ENCODE data around the gene PRKACB.

PRKACB gene

DNA sequence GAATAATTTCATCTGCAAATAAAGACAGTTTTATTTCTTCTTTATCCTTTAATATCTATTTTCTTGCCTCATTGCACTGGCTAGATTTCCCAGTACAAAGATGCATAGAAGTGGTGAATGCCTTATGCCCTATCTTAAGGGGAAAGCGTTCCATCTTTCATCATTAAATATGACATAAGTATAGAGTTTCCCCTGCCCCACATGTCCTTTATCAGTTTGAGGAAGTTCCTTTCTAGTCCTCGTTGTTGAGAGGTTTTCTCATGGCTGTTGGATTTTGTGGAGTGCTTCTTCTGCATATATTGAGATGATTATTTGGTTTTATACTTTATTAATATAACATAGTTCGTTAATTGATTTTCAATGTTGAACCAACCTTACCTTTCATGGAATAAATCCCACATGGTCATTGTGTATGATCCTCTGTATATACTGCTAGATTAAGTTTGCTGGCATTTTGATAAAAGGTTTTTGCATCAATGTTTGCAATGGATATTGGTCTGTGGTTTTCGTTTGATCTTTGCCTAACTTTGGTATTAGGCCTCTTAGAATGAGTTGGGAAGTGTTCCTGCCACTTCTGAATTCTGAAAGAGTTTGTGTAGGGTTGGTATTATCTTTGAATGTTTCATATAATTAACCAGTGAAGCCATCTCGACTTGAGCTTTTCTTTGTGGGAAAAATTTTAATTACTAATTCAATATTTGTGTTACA lies 15.6 kb downstream of the PRKACB start:
- DNase-seq = no peak

DNA sequence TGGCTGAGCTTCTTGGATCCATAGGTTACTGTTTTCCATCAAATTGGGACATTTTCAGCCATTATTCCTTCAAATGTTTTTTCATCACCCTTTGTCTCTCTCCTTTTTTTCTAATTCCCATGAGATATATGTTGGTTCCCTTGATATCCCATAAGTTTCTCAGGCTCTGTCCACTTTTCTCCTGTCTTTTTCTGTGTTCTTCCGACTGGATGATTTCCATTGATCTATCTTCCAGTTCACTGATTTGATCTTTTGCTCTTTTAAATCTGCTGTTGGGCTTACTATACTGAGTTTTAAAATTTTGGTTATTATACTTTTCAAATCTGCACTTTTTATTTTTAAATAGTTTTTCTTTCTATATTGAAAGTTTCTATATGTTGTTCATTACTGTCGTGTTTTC lies 18.2 kb downstream of the PRKACB start:
- no peak for DNase-seq

GRCh38 chr1:84163123-84163931 lies 19.3 kb downstream of the PRKACB start:
- DNase-seq = no peak

DNA sequence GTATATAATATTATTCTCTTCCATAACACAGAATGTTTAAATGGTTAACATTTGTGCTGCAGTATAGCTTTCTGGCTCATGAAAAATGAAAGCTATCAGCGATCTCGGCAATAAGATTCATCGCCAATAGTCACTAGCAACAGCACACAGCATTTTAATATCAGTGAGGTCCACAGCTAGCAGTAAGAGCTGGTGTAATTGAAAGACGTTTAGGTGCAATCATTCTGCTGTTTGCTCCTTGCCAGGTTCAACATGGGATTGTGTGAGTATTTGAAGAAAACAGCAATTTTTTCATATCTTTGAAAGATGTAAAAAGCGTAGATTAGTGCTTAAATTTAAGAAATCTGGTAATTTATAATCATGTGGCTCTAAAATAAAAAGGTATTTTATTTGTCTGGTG lies 20.1 kb downstream of the PRKACB start:
- no peak for DNase-seq

- DNase-seq = no peak
Measured at GRCh38 chr1:84164567-84165021, 20.5 kb downstream of the PRKACB start.

GRCh38 chr1:84165601-84166000 lies 21.5 kb downstream of the PRKACB start:
- DNase-seq = no peak

- DNase-seq = no peak
Measured at GRCh38 chr1:84166797-84167196, 22.7 kb downstream of the PRKACB start.

DNA sequence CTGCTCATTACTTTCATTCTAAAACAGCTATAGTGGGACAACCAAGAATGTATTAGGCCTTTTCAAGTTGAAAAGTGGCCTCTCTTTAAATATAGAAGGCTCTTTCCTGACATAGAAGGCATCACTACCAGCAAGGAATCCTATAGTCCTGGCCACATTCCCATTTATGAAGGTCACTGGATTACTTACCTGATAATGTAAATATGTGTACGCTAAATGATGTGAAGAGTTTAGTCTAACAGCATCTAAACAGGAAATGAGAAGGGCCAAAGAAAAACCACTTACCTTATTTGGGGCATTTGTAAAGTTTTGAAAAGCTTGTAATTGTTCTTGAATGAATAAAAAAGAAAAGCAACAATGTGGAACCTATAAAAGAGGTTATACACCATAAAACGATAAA lies 24.7 kb downstream of the PRKACB start:
- DNase-seq = no peak

- DNase-seq = no peak
Measured at GRCh38 chr1:84170171-84170570, 26.1 kb downstream of the PRKACB start.

DNA sequence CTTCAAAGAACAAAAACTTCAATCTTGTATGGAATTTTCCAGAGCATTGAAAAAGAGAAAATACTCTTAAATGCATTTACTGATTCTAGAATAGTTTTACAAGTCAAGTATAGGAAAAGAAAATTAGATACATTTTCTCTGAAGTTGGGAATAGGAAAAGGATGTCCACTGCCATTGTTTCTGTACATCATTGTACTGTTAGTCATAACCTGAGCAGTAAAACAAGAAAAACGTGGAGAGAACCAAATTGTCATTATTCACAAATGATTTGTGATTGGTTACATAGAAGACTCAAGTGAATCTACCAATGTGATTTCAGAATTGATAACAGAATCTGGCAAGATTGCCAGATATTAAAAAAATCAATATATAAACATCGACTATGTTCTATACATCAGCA lies 27.4 kb downstream of the PRKACB start:
- no peak for DNase-seq

- no peak for DNase-seq
Measured at GRCh38 chr1:84174051-84174556, 30.0 kb downstream of the PRKACB start.

DNA sequence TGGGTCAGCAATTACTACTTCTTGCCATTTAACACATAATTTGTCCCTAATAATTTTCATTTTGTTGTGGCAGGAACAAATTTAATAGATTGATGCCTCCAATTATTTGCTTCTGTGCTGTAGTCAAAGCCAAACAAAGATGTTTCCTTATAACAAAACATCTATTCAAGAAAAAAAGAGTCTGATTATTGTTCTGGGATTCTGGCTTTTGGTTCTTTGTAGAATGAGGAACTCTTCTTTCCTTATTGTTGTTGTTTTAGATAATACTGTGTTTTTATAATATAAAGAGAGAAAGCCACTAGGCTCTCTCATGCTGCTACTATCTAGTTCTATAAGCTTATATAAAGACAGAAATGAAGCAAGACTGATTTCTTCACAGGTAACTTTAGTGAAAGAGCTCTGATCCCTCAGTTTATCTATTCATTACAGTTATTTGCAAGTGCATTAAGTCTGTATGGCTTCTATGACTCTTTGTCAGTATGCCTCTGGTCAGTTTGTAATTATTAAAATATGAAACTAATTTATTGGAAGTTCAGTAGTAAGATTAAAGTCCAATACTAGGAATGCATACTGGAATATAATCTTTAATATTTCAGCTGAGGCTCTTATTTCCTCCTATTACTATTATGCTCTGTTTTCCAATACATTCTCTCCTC lies 37.4 kb downstream of the PRKACB start:
- DNase-seq = no peak

DNA sequence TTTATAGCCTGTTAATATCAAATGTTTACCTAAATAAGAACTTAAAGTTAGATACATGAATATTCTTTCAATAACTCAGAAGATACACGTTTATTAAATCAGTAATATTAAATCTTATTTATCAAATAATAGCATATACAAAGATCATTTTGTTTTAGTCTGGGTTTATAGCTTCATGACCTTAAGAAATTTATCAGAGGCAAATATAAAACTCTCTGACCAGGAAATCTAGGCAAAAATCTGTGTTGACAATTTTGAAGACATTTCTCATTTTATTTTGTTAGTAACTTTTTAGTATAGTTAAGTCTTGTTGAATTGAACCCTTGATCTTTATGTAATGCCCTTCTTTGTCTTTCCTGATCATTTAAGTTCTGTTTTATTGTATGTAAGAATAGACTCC lies 46.4 kb downstream of the PRKACB start:
- DNase-seq = no peak

GRCh38 chr1:84192681-84193080 lies 48.6 kb downstream of the PRKACB start:
- DNase-seq = no peak

GRCh38 chr1:84198832-84199231 lies 54.8 kb downstream of the PRKACB start:
- no peak for DNase-seq

DNA sequence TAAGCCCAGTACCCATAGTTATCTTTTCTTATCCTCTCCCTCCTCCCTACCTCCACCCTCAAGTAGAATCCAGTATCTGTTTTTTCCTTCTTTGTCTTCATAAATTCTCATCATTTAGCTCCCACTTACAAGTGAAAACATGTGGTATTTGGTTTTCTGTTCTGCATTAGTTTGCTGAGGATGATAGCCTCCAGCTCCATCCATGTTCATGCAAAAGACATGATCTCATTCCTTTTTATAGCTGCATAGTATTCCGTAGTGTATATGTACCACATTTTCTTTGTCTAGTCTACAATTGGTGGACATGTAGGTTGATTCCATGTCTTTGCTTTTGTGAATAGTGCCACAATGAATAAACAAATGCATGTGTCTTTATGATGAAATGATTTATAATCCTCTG lies 55.2 kb downstream of the PRKACB start:
- no peak for DNase-seq

DNA sequence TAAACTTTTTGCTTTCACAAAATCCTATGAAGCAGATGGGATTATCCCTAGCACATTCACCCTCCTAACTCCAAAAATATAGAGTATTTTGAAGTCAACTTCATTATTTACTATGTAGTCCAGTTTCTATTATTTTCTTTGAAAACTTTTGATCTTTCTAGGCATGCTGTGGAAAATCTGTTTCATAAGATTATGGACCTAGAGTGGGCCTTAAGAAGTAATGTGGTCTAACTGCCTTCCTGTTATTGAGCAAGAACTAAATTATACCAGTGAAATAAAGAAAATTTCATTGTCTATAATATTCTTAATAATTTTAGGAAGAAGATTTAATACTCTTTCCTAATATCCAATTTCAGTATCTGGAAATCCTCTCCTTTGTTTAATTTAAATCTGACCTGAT lies 58.1 kb downstream of the PRKACB start:
- DNase-seq = no peak

- no peak for DNase-seq
Measured at GRCh38 chr1:84206375-84206774, 62.3 kb downstream of the PRKACB start.

DNA sequence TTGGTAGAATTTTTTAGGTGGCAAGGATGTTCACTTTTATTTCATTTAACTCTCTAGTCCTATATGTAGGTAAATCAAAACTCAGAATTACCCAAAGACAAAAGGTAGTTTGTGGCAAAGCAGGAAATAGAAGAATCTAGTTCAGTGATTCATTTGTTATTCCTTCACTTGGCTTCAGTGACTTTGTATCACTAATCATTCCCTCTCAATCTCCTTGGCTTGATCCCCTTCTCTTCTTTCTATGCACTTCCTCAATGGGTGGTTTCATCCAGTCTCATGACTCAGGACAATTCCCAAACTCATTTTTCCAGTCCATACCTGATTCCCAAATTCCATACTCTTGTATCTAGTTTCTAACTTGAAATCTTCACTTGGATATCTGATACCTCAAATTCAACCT lies 64.9 kb downstream of the PRKACB start:
- no peak for DNase-seq

DNA sequence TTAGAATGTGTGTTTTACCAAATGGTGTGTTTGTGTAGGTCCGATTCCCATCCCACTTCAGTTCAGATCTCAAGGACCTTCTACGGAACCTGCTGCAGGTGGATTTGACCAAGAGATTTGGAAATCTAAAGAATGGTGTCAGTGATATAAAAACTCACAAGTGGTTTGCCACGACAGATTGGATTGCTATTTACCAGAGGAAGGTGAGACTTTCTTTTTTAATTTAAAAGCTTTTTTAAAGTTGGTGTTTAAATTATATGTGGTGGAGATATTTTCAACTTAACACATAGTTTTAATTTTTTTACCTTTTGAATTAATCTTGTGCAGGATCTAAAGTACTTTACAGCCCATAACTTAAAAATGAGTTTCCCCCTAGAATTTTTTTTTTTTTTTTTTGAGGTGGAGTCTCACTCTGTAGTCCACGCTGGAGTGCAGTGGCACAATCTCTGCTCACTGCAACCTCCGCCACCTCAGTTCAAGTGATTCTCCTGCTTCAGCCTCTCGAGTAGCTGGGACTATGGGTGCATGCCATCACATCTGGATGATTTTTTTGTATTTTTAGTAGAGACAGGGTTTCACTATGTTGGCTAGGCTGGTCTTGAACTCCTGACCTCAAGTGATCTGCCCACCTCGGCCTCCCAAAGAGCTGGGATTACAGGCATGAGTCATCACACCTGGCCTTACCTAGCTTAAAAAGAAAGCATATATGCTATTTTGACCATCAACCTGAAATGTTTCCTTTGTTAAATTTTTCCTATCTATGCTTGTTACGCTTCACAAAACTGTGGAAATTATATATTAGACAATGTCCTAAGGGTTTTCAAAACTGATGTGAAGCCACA lies 70.3 kb downstream of the PRKACB start:
- no peak for DNase-seq

DNA sequence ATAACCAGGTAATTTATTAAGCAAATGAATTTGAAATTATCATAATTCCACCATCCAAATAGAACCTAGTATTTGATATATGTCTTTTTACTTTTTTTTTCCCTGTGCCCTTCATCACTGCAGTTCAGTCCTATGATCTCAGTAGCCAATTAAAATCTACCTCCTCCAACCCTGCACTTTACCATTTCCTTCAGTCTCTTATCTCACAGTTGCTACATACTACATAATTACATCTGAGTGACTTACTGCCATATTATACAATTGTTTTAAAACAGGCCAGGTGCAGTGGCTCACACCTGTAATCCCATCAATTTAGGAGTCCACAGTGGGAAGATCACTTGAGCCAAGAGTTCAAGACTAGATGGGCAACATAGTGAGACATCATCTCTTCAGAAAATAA lies 73.2 kb downstream of the PRKACB start:
- no peak for DNase-seq

DNA sequence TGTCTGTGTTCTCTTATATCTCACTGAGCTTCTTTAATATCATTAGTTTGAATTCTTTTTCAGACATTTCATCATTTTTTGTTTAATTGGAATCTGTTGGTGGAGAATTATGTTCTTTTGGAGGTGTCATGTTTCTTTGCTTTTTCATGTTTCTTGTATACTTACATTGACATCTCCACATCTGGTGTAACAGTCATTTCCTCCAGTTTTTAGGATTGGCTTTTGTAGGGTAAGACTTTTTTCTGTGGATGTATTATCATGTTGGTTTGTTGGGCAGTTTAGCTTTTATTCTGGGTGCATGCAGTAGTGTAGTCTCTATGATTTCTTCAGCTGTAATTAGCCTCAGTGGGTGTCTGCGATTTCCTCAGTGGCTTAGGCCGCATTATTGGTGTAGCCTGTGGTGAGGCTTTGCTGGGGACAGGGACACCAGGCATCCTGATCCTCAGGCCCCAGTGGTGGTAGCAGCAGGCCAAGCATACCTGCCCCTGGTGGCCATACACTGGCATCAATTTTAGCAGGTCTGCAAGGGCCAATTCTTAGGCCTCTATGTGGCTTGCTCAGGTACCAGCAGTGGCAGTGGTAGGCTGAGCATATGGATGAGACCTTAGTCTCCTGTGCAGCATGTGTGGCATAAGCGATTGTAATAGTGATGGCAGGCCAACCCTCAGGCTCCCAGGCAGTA lies 79.8 kb downstream of the PRKACB start:
- DNase-seq = no peak
